HCT116 (cell line): ENCODE measurements around the gene NEURL1. TPM values are rescaled to one million over a fixed set of nuclear protein-coding genes. Genes with fewer than 3 reads are reported as not detected.

Experiments
- ATAC-seq: fragments of 200-7000 bp; cut with Tn5 transposase; 2 replicates; pipeline ENCODE4 v1.9.1; 2020; ENCODE audit warnings: mild to moderate bottlenecking, moderate library complexity
- BruUV-seq: library from RNA; stranded (reverse); fragments of 400-500 nt; replicated peaks from 2 replicates; lab custom pipeline; 2021; lab: Mats Ljungman, UMichigan
- CTCF ChIA-PET: fragments of 300-600 bp; sonication (Branson Sonifier 250); formaldehyde crosslinking; loops from one replicate; lab custom pipeline; 2021; ENCODE audit warnings: antibody characterized with exemption; lab: Charles Lee
- POLR2A ChIA-PET: fragments of 300-600, 350-600 bp; sonication (Branson Sonifier 250); formaldehyde crosslinking; loops from one replicate; lab custom pipeline; 2021; ENCODE audit warnings: antibody characterized with exemption; lab: Charles Lee
- RAD21 ChIA-PET, 2 experiments: fragments of 300-600 bp; sonication (Branson Sonifier 250); formaldehyde crosslinking; loops; one replicate each; lab custom pipeline; 2023; ENCODE audit warnings: low total read pairs in 2 of 2; ENCODE audit not compliant: uncharacterized antibody in 2 of 2, unreplicated experiment in 2 of 2, low non-redundant PET in 1 of 2; lab: Charles Lee
- DNase-seq: peaks from one replicate; pipeline ENCODE4 v3.0.0-alpha.2; 2010; ENCODE audit warnings: low read depth, low spot score
- H2AFZ ChIP-seq: fragments of 200-600 bp; shearing (Covaris generic), sonication (generic); 2 replicates; pipeline ENCODE4 v1.6.1; 2017; ENCODE audit warnings: low read depth, mixed run types, mixed read lengths, antibody characterized with exemption, low read length; ENCODE audit not compliant: poor library complexity, severe bottlenecking
- H3K27ac ChIP-seq: 2 replicates; pipeline ENCODE4 v1.5.1; 2012; ENCODE audit warnings: low read depth, low read length
- H3K27me3 ChIP-seq: fragments of 200-600 bp; sonication (generic); 2 replicates; pipeline ENCODE4 v1.6.1; 2016; ENCODE audit warnings: mixed run types, low read length, mixed read lengths; ENCODE audit not compliant: insufficient read depth
- H3K36me3 ChIP-seq, 2 experiments: fragments of 200-500 bp in 1 of 2; fragments of 200-600 bp in 1 of 2; sonication (Bioruptor generic) in 1 of 2; sonication (generic) in 1 of 2; 2 replicates each; pipeline versions ENCODE4 v1.5.1 to v1.6.1; 2014 to 2016; ENCODE audit warnings: low read length in 2 of 2, inconsistent platforms in 1 of 2, mixed read lengths in 1 of 2, mixed run types in 1 of 2; ENCODE audit not compliant: insufficient read depth in 2 of 2, control insufficient read depth in 1 of 2
- H3K4me1 ChIP-seq, 2 experiments: fragments of 200-600 bp in 1 of 2; sonication (generic) in 1 of 2; 2 replicates each; pipeline versions ENCODE4 v1.5.1 to v1.6.1; 2012 to 2017; ENCODE audit warnings: low read length in 2 of 2, inconsistent platforms in 1 of 2, mild to moderate bottlenecking in 1 of 2, mixed read lengths in 1 of 2, mixed run types in 1 of 2, moderate library complexity in 1 of 2; ENCODE audit not compliant: insufficient read depth in 2 of 2, control insufficient read depth in 1 of 2
- H3K4me2 ChIP-seq: fragments of 200-600 bp; sonication (generic); 2 replicates; pipeline ENCODE4 v1.6.1; 2017; ENCODE audit warnings: mixed run types, low read length, mixed read lengths
- H3K4me3 ChIP-seq, 2 experiments: fragments of 200-600 bp in 1 of 2; sonication (generic) in 1 of 2; replicated peaks in 1 of 2; 2 replicates each; pipeline ENCODE4 v1.5.1; 2011 to 2016; ENCODE audit warnings: low read length in 2 of 2, control low read depth in 1 of 2, low read depth in 1 of 2, mild to moderate bottlenecking in 1 of 2, mixed read lengths in 1 of 2, mixed run types in 1 of 2
- H3K79me2 ChIP-seq: fragments of 200-600 bp; sonication (generic); 2 replicates; pipeline ENCODE4 v1.6.1; 2017; ENCODE audit warnings: mild to moderate bottlenecking, mixed run types, low read length, moderate library complexity, mixed read lengths; ENCODE audit not compliant: insufficient read depth
- H3K9ac ChIP-seq: fragments of 200-600 bp; sonication (generic); 2 replicates; pipeline ENCODE4 v1.6.1; 2016; ENCODE audit warnings: low read length, mixed read lengths
- H3K9me2 ChIP-seq: fragments of 200-600 bp; sonication (generic), shearing (Covaris generic); 2 replicates; pipeline ENCODE4 v1.6.1; 2017; ENCODE audit warnings: mixed run types, mild to moderate bottlenecking, moderate library complexity; ENCODE audit not compliant: insufficient read depth
- H3K9me3 ChIP-seq, 2 experiments: fragments of 200-500 bp in 1 of 2; fragments of 200-600 bp in 1 of 2; sonication (Bioruptor generic) in 1 of 2; sonication (generic) in 1 of 2; 2 replicates each; pipeline ENCODE4 v1.6.1; 2014 to 2017; ENCODE audit warnings: low read length in 2 of 2, mixed read lengths in 2 of 2, inconsistent platforms in 1 of 2, low read depth in 1 of 2, mild to moderate bottlenecking in 1 of 2, mixed run types in 1 of 2, moderate library complexity in 1 of 2; ENCODE audit not compliant: control insufficient read depth in 1 of 2, insufficient read depth in 1 of 2
- H4K20me1 ChIP-seq: fragments of 200-600 bp; sonication (generic), shearing (Covaris generic); 2 replicates; pipeline ENCODE4 v1.6.1; 2017; ENCODE audit warnings: mixed run types, mild to moderate bottlenecking, moderate library complexity; ENCODE audit not compliant: insufficient read depth
- CBX3 ChIP-seq: IDR thresholded peaks from 2 replicates; pipeline ENCODE4 v1.6.1; 2012; ENCODE audit warnings: low read depth
- CEBPB ChIP-seq: IDR thresholded peaks from 2 replicates; pipeline ENCODE4 v1.6.1; 2012; ENCODE audit warnings: low read depth
- EGR1 ChIP-seq: IDR thresholded peaks from 2 replicates; pipeline ENCODE4 v1.6.1; 2012; ENCODE audit warnings: low read depth
- ELF1 ChIP-seq: IDR thresholded peaks from 2 replicates; pipeline ENCODE4 v1.6.1; 2012; ENCODE audit warnings: low read depth, borderline replicate concordance
- EZH2 ChIP-seq: fragments of 200-600 bp; sonication (generic); IDR thresholded peaks from 2 replicates; pipeline ENCODE4 v1.6.1; 2017; ENCODE audit warnings: antibody characterized with exemption, mixed run types
- EZH2phosphoT487 ChIP-seq: fragments of 200-600 bp; IDR thresholded peaks from 2 replicates; pipeline ENCODE4 v1.6.1; 2018; ENCODE audit warnings: antibody characterized with exemption, borderline replicate concordance
- FOSL1 ChIP-seq: IDR thresholded peaks from 2 replicates; pipeline ENCODE4 v1.6.1; 2012; ENCODE audit warnings: low read depth
- JUND ChIP-seq: IDR thresholded peaks from 2 replicates; pipeline ENCODE4 v1.6.1; 2012
- POLR2A ChIP-seq: IDR thresholded peaks from 2 replicates; pipeline ENCODE4 v1.7.0; 2011; ENCODE audit warnings: borderline replicate concordance; ENCODE audit not compliant: insufficient read depth, insufficient read length; ENCODE audit errors: extremely low read depth
- POLR2AphosphoS5 ChIP-seq: IDR thresholded peaks from 2 replicates; pipeline ENCODE4 v1.6.1; 2011; ENCODE audit warnings: mild to moderate bottlenecking, low read depth, low read length, moderate library complexity
- RAD21 ChIP-seq: IDR thresholded peaks from 2 replicates; pipeline ENCODE4 v1.6.1; 2012; ENCODE audit warnings: low read depth, mild to moderate bottlenecking
- SIN3A ChIP-seq: IDR thresholded peaks from 2 replicates; pipeline ENCODE4 v1.6.1; 2012; ENCODE audit warnings: low read depth
- SP1 ChIP-seq: IDR thresholded peaks from 2 replicates; pipeline ENCODE4 v1.6.1; 2012; ENCODE audit warnings: low read depth
- SRF ChIP-seq: IDR thresholded peaks from 2 replicates; pipeline ENCODE4 v1.6.1; 2012; ENCODE audit warnings: low read depth
- TCF7L2 ChIP-seq: IDR thresholded peaks from 2 replicates; pipeline ENCODE4 v1.7.0; 2011; ENCODE audit warnings: borderline replicate concordance, inconsistent platforms; ENCODE audit not compliant: insufficient read depth, insufficient read length; ENCODE audit errors: extremely low read depth
- YY1 ChIP-seq: IDR thresholded peaks from 2 replicates; pipeline ENCODE4 v1.6.1; 2011; ENCODE audit warnings: low read length, low read depth, moderate library complexity, mild to moderate bottlenecking; ENCODE audit not compliant: insufficient replicate concordance; ENCODE audit errors: extremely low read depth
- intact Hi-C: fragments of 100-400 bp; cut with micrococcal nuclease; formaldehyde crosslinking; loops from 2 replicates; pipeline ENCODE4 v1.10.0; 2022
- total RNA-seq: library from RNA; stranded (reverse); gene quantifications from one replicate; pipeline ENCODE4 v1.2.1, GENCODE V29; 2021; ENCODE audit not compliant: unreplicated experiment
- TF ChIP-seq, protein P1 (sequence below): IDR thresholded peaks from 2 replicates; pipeline ENCODE4 v1.6.1; 2012
- TF ChIP-seq, protein P2 (sequence below): IDR thresholded peaks from 2 replicates; pipeline ENCODE4 v1.6.1; 2012; ENCODE audit warnings: low read depth

NEURL1 gene
- total RNA-seq, 1 experiment from 2014 or later: 1.4 TPM

DNA sequence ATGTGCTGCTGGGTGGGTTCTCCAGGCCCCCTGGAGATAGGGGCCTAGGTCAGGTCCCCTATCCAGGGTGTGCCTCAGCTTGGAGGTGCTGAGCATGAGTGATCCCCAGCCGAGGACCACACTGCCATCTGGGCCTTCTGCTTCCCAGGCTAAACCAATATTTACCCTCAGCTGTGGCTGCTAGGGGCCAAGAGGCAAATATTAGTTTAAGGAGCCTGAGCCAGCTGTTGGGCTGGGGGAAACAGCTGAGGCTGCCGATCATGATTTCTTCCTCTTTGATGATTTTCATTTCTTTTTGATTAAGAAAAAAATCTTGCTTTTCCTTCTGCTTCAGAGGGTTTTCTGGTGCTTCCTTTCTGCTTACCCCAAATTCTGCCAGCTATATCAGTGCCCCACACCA is 83.4 kb downstream of the NEURL1 start:
- Histone ChIP-seq H3K9me2 (no peaks in the 10 kb centered on the region), H3K79me2 (no peaks in the 10 kb centered on the region), H3K27ac (no peak overlapping the region)
- no TSS peak for BruUV-seq
- ChIA-PET CTCF (no interaction called here), POLR2A (no interaction called here)
- no peak for ATAC-seq
- TF ChIP-seq SRF (no peak), CEBPB (no peak)
- TF ChIP-seq, all 23 proteins: peak for 0
- H3K4me2 ChIP-seq: no peak overlapping the region
- H3K27me3 ChIP-seq: no peaks in the 10 kb centered on the region
- intact Hi-C loops: no loop called here
- H3K36me3 ChIP-seq: no peaks in the 10 kb centered on the region
- H3K4me1 ChIP-seq: peaks cover 0 to 10% of the 10 kb centered on the region in 2 experiments; a peak in 1 of 4 replicates
- RAD21 ChIA-PET: no interaction called here
- H4K20me1 ChIP-seq: no peaks in the 10 kb centered on the region
- DNase-seq: no peak
- H3K9ac ChIP-seq: no peak overlapping the region
- H3K4me3 ChIP-seq: no peak overlapping the region
- H3K9me3 ChIP-seq: no peaks in the 10 kb centered on the region
- no peak overlapping the region for H2AFZ ChIP-seq

DNA sequence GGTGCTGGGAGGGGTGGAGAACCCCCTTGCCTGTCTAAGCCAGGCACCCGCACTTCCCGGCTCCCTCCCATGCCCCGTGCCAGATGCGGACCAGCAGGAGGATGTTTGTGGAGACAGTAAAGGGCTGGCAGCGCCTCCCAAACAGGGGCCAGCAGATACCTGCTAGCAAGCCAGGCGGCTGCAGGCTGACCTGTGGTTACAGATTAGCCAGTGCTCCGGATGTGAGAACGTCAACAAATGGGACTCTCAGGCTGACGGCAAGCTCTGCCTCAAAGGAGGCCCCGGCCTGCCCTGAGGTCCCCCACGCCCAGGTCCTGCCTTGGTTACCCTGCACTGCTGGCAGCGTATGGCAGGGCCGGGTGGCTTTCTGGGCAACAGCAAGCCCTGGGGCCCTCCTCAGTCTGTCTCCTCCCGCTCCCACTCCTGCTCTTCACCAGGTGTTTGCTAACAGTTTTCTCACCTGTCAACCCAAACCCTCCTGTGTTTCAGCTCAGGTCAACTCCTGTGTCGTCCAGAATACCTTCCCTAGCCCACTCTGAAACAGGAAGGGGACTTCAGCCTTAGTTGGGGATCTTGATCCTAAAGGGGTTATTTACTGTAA is 85.4 kb downstream of the NEURL1 start:
- intact Hi-C loops: no loop called here
- no peak for DNase-seq
- CTCF ChIA-PET: no interaction called here
- TF ChIP-seq YY1 (no peak), EZH2phosphoT487 (no peak), RAD21 (no peak), ELF1 (no peak), SP1 (no peak), JUND (no peak), FOSL1 (no peak), POLR2A (no peak), EGR1 (no peak), TCF7L2 (no peak), CEBPB (no peak), CBX3 (no peak), SRF (no peak), SIN3A (no peak), POLR2AphosphoS5 (no peak), EZH2 (no peak)
- TF ChIP-seq, protein P1, sequence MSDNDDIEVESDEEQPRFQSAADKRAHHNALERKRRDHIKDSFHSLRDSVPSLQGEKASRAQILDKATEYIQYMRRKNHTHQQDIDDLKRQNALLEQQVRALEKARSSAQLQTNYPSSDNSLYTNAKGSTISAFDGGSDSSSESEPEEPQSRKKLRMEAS: no peak
- TF ChIP-seq, protein P2, sequence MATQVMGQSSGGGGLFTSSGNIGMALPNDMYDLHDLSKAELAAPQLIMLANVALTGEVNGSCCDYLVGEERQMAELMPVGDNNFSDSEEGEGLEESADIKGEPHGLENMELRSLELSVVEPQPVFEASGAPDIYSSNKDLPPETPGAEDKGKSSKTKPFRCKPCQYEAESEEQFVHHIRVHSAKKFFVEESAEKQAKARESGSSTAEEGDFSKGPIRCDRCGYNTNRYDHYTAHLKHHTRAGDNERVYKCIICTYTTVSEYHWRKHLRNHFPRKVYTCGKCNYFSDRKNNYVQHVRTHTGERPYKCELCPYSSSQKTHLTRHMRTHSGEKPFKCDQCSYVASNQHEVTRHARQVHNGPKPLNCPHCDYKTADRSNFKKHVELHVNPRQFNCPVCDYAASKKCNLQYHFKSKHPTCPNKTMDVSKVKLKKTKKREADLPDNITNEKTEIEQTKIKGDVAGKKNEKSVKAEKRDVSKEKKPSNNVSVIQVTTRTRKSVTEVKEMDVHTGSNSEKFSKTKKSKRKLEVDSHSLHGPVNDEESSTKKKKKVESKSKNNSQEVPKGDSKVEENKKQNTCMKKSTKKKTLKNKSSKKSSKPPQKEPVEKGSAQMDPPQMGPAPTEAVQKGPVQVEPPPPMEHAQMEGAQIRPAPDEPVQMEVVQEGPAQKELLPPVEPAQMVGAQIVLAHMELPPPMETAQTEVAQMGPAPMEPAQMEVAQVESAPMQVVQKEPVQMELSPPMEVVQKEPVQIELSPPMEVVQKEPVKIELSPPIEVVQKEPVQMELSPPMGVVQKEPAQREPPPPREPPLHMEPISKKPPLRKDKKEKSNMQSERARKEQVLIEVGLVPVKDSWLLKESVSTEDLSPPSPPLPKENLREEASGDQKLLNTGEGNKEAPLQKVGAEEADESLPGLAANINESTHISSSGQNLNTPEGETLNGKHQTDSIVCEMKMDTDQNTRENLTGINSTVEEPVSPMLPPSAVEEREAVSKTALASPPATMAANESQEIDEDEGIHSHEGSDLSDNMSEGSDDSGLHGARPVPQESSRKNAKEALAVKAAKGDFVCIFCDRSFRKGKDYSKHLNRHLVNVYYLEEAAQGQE: no peak

More for the DNA sequence above, 85.4 kb downstream of the NEURL1 start:
- no peak overlapping the region for H3K4me3 ChIP-seq
- RAD21 ChIA-PET: no interaction called here
- H3K36me3 ChIP-seq: no peaks in the 10 kb centered on the region
- H3K27ac ChIP-seq: no peak overlapping the region
- no peak overlapping the region for H3K9ac ChIP-seq
- BruUV-seq: no TSS peak
- no peaks in the 10 kb centered on the region for H3K9me3 ChIP-seq
- H2AFZ ChIP-seq: no peak overlapping the region
- POLR2A ChIA-PET: no interaction called here
- H4K20me1 ChIP-seq: no peaks in the 10 kb centered on the region
- H3K4me2 ChIP-seq: no peak overlapping the region
- H3K27me3 ChIP-seq: no peaks in the 10 kb centered on the region
- no peaks in the 10 kb centered on the region for H3K79me2 ChIP-seq
- no peaks in the 10 kb centered on the region for H3K4me1 ChIP-seq
- no peaks in the 10 kb centered on the region for H3K9me2 ChIP-seq
- ATAC-seq: no peak
